ENCODE data around the gene PPARA.

DNA sequence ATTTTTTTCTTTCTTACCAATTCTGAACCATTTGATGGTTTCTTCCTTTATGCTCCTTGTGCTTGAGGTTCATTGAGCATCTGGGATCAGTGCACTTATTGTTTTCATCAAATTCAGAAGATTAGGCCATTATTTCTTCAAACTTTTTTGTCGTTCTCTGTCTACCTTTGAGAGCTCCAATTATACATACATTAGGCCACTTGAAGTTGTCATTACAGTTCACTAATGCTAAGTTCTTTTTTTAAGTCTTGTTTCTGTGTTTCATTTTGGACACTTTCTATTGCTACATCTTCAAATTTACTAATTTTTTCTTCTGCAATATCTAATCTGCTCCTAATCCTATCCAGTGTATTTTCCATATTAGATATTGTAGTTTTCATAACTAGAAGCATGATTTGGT, 58.9 kb downstream of the PPARA start:
- TF ChIP-seq, protein P1, sequence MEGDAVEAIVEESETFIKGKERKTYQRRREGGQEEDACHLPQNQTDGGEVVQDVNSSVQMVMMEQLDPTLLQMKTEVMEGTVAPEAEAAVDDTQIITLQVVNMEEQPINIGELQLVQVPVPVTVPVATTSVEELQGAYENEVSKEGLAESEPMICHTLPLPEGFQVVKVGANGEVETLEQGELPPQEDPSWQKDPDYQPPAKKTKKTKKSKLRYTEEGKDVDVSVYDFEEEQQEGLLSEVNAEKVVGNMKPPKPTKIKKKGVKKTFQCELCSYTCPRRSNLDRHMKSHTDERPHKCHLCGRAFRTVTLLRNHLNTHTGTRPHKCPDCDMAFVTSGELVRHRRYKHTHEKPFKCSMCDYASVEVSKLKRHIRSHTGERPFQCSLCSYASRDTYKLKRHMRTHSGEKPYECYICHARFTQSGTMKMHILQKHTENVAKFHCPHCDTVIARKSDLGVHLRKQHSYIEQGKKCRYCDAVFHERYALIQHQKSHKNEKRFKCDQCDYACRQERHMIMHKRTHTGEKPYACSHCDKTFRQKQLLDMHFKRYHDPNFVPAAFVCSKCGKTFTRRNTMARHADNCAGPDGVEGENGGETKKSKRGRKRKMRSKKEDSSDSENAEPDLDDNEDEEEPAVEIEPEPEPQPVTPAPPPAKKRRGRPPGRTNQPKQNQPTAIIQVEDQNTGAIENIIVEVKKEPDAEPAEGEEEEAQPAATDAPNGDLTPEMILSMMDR (IDR thresholded peaks at IDR 0.05), result no peak
- TF ChIP-seq POLR2A (IDR thresholded peaks at IDR 0.05), result no peak
